Activated CD4-positive, CD25-positive, alpha-beta regulatory T cell treated with anti-CD3 and anti-CD28 coated beads, Interleukin-2, amount 50 U/mL, for 72 hours (primary cell): ENCODE results near the gene DNAJB12.
"Not testable (repeated sequence)": the region's sequence is repeated elsewhere in the genome, so short reads cannot be mapped to it uniquely, and the experiment has no call there.

Experiments
- DNase-seq: peaks from one replicate; pipeline ENCODE4 v3.0.0; 2021

Gene DNAJB12

GRCh38 chr10:72330069-72330426 lies 24.7 kb downstream of the DNAJB12 start:
- no peak for DNase-seq

DNA sequence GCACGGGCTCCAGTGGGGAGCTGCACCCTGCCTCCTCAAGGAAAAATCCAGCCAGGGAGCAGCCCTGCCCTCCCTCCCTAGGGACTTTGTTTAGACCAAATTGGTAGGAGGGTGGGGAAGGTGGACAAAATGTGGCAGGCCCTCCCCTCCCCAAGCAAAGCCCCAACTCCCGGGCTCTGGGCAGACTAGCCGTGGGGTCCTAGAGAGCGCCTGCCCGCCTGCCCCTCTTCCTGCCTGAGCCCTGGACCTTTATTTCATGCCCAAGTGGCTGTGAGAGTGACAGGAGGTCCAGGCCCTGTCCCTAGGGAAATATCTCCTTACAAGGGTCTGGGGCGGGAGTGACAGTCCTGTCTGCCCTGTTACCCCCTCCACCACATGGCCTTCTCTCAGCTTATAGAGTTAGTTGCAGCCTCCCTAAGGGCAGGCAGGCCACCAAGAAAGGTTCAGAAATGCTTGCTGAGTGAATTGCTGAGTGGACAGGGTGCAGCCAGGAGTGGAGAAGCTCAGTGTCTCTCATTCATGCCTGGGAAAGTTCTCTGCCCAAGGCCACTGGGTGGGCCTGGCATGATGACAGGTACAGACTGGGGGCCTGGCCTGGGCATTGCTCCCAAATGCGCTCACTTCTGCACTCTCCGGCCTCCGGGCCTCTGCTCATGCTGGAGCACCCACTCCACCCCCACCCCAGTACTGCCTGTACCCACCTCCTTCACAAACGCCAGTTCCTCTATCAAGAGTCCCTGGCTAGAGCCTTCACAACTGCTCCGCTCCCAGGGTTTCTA lies 25.2 kb downstream of the DNAJB12 start:
- no peak for DNase-seq

DNA sequence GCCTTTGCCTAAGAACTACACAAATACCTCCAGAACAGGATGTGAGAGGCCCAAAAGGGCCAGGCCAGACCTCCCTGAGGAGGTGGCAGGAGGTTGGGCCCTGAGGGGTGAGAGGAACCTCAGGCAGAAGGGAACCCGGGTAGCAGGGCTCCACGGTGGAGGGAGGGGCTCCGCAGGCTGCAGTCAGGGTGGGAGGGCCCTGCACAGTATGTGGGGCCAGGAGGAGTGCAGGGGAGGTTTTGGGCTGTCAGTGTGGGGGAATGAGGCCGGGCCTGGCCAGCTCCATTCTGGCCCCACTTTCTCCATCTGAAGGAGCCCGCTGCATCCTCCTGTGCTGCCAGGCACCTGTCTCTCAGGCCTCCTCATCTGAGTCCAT lies 25.9 kb downstream of the DNAJB12 start:
- no peak for DNase-seq

DNA sequence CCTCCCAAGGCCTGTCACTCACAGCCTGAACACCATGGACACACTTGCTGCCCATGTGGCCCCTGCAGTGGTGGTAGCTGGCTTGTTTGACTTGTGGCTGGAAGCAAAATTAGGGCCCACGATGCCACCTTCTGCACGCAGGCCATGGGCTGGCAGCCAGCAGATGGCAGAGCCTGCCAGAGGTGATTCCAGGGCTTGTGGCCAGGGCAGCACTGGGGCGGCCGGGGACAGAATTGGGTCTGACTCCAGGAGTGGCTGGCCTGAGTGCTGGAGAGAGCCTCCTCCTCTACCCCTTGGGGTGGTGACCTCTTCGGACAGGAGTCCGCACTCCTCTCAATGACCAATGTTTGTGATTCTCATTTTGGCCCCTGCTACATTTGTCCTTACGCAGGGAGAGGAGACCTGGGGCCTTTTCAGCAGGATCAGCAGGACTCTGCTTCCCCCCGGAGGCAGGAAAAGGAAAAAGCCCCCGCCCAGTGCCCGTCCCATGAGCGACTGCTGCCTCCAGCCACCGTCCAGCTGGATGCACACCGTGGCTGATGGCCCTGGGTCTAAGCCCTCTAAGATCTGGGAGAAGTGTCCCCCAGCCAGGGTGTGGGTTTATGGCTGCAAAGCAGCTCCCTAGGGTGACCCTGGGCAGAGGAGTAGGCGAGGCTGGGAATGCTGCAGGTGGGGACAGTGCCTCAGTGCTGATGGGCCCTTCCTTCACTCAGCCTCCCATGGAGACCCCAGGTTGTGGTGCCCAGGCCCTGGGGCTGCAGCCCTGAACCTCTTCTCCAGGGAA lies 26.5 kb downstream of the DNAJB12 start:
- no peak for DNase-seq

DNA sequence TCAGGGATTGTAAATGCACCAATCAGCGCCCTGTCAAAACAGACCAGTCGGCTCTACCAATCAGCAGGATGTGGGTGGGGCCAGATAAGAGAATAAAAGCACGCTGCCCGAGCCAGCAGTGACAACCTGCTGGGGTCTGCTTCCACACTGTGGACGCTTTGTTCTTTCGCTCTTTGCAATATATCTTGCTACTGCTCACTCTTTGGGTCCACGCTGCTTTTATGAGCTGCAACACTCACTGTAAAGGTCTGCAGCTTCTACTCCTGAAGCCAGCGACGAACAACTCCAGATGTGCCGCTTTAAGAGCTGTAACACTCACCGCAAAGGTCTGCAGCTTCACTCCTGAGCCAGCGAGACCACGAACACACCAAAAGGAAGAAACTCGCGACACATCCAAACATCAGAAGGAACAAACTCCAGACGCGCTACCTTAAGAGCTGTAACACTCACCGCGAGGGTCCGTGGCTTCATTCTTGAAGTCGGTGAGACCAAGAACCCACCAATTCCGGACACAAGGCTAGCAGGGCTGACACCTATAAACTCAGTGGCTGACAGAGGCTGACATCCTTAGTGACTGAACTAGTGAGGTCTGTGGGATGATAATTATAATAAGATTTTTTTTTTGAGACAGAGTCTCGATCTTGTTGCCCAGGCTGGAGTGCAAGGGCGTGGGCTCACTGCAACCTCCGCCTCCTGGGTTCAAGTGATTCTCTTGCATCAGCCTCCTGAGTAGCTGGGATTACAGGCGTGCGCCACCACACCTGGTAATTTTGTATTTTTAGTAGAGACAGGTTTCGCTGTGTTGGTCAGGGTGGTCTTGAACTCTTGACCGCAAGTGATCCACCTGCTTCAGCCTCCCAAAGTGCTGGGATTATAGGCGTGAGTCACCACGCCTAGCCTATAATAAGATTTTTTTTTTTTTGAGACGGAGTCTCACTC lies 27.8 kb downstream of the DNAJB12 start:
- DNase-seq, result peak; percentile 78

- not testable (repeated sequence) for DNase-seq
Observed at GRCh38 chr10:72325243-72326175, 29.2 kb downstream of the DNAJB12 start.

DNA sequence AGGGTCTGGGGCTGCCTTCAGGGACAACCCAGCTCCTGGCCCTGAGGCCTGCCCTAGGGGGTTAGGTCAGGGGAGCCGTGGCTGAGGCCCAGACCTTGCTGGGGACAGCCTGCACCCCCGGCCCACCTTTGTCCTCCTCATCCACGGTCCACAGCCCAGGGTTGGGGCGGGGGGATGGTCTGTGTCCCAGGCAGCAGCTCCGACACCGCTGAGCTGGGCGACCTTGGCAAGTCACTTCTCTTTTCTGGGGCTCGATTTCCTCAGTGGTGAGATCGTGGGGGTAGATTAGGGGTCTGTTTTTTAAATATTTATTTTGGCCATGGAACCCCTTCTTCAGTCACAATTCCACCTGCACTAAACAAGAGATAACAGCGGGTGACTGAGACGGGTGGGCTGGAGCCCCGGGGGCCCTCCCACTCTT lies 30.9 kb downstream of the DNAJB12 start:
- DNase-seq, result peak; percentile 30

- DNase-seq, result peak; percentile 32
Observed at GRCh38 chr10:72323108-72323749, 31.5 kb downstream of the DNAJB12 start.

- DNase-seq, result peak; percentile 56
Observed at GRCh38 chr10:72322280-72323058, 32.2 kb downstream of the DNAJB12 start.

- DNase-seq, result no peak
Observed at GRCh38 chr10:72322030-72322279, 32.8 kb downstream of the DNAJB12 start.

DNA sequence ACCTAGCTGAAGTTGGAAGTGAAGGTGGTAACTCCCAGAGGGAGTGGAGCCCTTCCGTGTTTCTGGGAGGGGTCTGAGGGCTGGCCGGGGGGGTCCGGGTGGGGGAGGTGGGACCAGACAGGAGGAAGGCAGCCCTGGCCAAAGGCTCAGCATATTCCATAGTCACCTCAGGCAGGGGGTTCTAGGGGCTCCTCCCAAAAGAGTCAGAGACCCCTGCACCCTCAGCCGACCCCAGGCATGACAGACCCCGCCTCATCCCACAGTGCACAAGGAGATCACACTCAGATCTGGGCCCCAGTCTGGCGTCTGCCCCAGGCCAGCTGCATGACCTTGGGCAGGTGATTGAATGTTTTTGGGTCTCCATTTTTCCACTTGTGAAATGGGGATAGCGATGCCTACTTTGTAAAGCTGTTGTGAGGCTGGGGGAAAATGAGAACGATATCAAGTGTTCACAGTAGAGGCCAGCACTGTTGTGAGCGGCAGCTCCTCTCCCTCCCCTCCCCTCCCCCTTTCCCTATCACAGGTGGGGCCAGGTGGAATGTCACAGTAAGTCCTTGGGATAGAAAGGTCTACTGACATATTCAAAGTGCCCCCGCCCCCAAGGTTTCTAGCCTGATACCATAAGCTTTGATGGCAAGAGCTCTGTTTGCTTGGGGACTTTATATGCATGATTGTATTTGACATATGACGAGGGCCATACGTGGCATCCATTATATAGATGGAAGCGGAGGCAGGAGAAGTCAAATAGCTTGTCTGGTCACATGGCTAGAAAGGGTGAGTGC lies 33.3 kb downstream of the DNAJB12 start:
- DNase-seq, result peak; percentile 34

- peak; percentile 64 for DNase-seq
Observed at GRCh38 chr10:72320676-72321247, 34.0 kb downstream of the DNAJB12 start.

- peak; percentile 88 for DNase-seq
Observed at GRCh38 chr10:72319416-72320254, 35.1 kb downstream of the DNAJB12 start.

GRCh38 chr10:72318418-72319262 lies 36.1 kb downstream of the DNAJB12 start:
- DNase-seq, result peak; percentile 34

GRCh38 chr10:72316748-72317435 lies 37.8 kb downstream of the DNAJB12 start:
- peak; percentile 42 for DNase-seq

GRCh38 chr10:72316386-72316700 lies 38.4 kb downstream of the DNAJB12 start:
- no peak for DNase-seq
